DMS53 (cell line): ENCODE data around the gene IDH1.
"Not testable (repeated sequence)": the region's sequence is repeated elsewhere in the genome, so short reads cannot be mapped to it uniquely, and the experiment has no call there.

Source experiments
- DNase-seq: peaks from one replicate; lab custom pipeline; 2025; lab: John Stamatoyannopoulos, UW

The IDH1 gene

GRCh38 chr2:208221873-208222272, 33.0 kb downstream of the IDH1 start:
- DNase-seq, result not testable (repeated sequence)

DNA sequence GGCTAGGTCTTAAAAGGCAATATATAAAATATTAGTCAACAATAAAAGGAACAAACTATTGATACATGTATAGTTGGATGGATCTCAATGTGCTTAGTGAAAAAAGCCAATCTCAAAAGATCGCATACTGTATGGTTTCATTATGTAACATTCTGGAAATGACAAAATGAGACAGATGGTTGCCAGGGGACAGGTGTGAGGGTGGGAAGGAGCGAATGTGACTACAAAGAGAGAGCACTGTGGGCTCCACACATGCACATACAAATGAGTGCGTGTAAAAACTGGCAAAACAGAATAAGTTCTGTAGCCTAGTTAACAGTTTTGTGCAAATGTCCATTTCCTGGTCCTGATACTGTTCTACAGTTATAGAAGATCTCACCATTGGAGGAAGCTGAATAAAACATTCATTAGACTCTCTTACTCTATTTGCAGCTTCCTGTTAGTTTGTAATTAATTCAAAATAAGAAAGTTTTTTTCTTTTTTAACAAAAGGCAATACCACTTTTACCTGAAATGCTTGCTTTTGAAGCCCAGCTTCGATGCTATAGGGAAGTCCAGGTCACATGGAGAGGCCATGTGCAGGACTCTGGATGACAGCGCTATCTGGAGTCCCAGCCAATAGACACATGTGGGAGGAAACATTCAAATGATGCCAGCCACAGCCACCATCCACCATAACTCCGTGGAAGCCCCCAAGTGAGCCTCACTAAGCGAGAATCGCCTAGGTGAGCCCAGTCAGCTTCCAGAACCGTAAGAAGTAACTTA, 44.0 kb downstream of the IDH1 start:
- no peak for DNase-seq

DNA sequence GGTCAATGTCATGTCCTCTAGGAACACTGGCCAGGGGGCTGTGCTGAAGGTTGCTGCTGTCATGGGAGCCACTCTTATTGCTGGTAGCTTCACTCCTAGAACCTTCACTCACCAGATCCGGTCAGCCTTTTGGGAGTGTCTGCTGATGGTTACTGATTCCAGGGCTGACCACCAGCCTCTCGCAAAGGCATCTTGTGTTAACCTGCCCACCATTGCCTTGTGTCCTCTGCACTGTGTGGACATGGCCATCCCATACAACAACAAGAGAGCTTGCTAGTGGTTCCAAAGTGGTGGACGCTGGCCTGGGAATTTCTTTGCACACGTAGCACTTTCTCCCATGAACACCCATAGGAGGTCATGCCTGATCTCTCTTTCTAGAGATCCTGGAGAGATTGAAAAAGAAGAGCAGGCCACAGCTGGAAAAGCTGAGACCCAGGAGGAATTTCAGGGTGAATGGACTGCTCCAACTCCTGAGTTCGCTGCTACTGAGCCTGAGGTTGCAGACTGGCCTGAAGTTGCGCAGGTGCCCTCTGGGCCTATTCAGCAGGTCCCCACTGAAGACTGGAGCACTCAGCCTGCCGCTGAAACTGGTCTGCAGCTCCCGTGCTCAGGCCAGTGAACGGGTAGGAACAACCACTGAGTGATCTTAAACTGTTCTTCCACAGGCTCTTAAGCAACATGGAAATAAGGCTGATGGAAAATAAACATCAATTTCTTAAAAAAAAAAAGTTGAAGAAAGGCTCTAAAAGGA, 46.4 kb downstream of the IDH1 start:
- no peak for DNase-seq

DNA sequence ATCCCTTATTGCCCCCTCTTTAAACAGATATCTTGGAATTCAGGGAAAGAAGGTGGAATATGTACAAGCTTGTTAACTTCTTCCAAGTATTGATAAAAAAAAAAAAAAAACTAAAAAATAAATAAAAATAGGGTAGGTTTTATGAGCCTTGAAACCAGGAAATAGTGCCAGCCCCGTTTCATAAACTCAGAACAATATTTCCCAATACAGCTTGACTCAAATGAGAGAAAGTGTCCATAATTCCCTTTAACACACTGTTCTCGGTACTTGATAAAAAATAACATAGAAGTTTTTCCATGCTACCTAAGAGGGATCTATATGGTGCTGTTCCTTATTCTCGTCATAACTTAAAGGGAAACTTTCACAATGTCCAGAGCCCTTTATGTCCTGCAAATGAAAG, 47.1 kb downstream of the IDH1 start:
- no peak for DNase-seq

- no peak for DNase-seq
Observed at GRCh38 chr2:208204166-208204565, 50.7 kb downstream of the IDH1 start.

- DNase-seq, result no peak
Observed at GRCh38 chr2:208195531-208195930, 59.3 kb downstream of the IDH1 start.

GRCh38 chr2:208192611-208193236, 62.1 kb downstream of the IDH1 start:
- no peak for DNase-seq

- no peak for DNase-seq
Observed at GRCh38 chr2:208189810-208190503, 64.9 kb downstream of the IDH1 start, which contains the start of gene C2orf80. Gene C2orf80 (minus strand): TSS chr2:208190030. CDS start chr2:208186986, 3,044 bp downstream.

GRCh38 chr2:208189069-208189809, 65.6 kb downstream of the IDH1 start:
- DNase-seq, result no peak

GRCh38 chr2:208186893-208187292, 68.0 kb downstream of the IDH1 start:
- DNase-seq, result no peak

DNA sequence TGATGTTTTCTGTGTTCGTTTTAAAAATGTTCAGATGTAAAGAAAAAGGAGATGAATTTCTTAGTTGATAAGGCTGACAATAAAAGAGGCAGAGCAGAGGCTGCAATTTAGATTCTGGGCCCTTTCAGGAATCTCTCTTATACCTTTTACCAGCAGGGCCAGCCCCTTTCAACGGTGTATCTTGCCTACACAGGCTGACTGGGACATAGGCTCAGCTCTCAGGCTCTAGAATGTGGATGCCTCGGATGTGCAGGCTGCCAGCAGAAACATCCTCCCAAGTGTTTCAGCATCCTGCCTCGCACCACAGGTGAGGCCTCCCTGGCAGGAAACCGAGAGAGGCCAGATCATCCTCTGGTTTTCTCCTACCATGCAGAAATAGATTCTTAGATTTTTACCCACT, 68.4 kb downstream of the IDH1 start:
- DNase-seq, result no peak
